ENCODE results near the gene ABTB1. TPM values are rescaled to one million over a fixed set of nuclear protein-coding genes. Genes with fewer than 3 reads are reported as not detected.

Gene ABTB1
- total RNA-seq, 2 experiments from 2014 or later, result 4.4 to 14.5 TPM

GRCh38 chr3:127685708-127686511 lies 13.2 kb downstream of the ABTB1 start:
- H3K36me3 ChIP-seq (ENCODE audit: insufficient read depth, low read length), result no peaks in the 10 kb centered on the region
- H3K4me1 ChIP-seq (ENCODE audit: insufficient read depth, low read length, poor library complexity, severe bottlenecking), result peaks cover 10% of the 10 kb centered on the region
- no peaks in the 10 kb centered on the region for H3K79me2 ChIP-seq (ENCODE audit: insufficient read depth, low read depth, low read length)
- no peak overlapping the region for H3K4me3 ChIP-seq (ENCODE audit: low read depth, low read length, poor library complexity, severe bottlenecking)
- ChIA-PET CTCF (ENCODE audit: unreplicated experiment) (no interaction called here), POLR2A (no interaction called here)
- H3K9me3 ChIP-seq (ENCODE audit: low read length), result 0 out of 2 replicates have a peak, but pooled peaks cover 10% of the 10 kb centered on the region
- no TSS peak for BruUV-seq (replicated peaks)
- H3K4me2 ChIP-seq (ENCODE audit: low read length), result no peak overlapping the region
- DNase-seq (ENCODE audit: low spot score), result no peak
- intact Hi-C loops (cut with micrococcal nuclease; ENCODE audit: unreplicated experiment), result no loop called here
- no peak for TF ChIP-seq EZH2phosphoT487 (IDR thresholded peaks at IDR 0.05; ENCODE audit: borderline replicate concordance, low read depth, low read length)
- TF ChIP-seq, protein P1, sequence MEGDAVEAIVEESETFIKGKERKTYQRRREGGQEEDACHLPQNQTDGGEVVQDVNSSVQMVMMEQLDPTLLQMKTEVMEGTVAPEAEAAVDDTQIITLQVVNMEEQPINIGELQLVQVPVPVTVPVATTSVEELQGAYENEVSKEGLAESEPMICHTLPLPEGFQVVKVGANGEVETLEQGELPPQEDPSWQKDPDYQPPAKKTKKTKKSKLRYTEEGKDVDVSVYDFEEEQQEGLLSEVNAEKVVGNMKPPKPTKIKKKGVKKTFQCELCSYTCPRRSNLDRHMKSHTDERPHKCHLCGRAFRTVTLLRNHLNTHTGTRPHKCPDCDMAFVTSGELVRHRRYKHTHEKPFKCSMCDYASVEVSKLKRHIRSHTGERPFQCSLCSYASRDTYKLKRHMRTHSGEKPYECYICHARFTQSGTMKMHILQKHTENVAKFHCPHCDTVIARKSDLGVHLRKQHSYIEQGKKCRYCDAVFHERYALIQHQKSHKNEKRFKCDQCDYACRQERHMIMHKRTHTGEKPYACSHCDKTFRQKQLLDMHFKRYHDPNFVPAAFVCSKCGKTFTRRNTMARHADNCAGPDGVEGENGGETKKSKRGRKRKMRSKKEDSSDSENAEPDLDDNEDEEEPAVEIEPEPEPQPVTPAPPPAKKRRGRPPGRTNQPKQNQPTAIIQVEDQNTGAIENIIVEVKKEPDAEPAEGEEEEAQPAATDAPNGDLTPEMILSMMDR (conservative IDR thresholded peaks at IDR 0.05; ENCODE audit: low read length), result no peak
- no peak overlapping the region for H2AFZ ChIP-seq (ENCODE audit: low read length)
- H3K27ac ChIP-seq (ENCODE audit: low read depth, low read length, poor library complexity, severe bottlenecking), result no peak overlapping the region
- no peaks in the 10 kb centered on the region for H4K20me1 ChIP-seq (ENCODE audit: insufficient read depth, low read length)
- H3K9me2 ChIP-seq (ENCODE audit: insufficient read depth, low read length), result no peaks in the 10 kb centered on the region

DNA sequence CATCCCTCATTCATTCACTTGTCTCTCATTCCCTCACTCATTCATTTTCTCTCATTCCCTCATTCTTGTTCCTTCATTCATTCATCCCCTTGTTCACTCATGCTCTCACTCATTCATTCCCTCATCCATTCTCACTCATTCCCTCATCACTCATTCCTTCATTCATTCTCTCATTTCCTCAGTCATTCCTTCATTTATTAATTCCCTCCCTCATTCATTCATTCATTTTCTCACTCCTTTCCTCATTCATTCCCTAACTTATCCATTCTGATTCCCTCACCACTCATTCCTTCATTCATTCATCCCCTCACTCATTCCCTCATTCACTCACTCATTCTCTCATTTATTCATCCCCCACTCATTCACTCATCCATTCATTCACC lies 13.8 kb downstream of the ABTB1 start:
- intact Hi-C loops (cut with micrococcal nuclease; ENCODE audit: unreplicated experiment), result no loop called here
- Histone ChIP-seq H3K36me3 (ENCODE audit: insufficient read depth, low read length) (peaks cover 1% of the 10 kb centered on the region; the same call in 1 of the 2 replicates), H3K9me3 (ENCODE audit: low read length) (0 out of 2 replicates have a peak, but pooled peaks cover 10% of the 10 kb centered on the region), H3K4me3 (ENCODE audit: low read depth, low read length, poor library complexity, severe bottlenecking) (no peak overlapping the region), H3K27ac (ENCODE audit: low read depth, low read length, poor library complexity, severe bottlenecking) (no peak overlapping the region), H3K4me2 (ENCODE audit: low read length) (no peak overlapping the region), H4K20me1 (ENCODE audit: insufficient read depth, low read length) (no peaks in the 10 kb centered on the region), H3K79me2 (ENCODE audit: insufficient read depth, low read depth, low read length) (no peaks in the 10 kb centered on the region), H3K9me2 (ENCODE audit: insufficient read depth, low read length) (no peaks in the 10 kb centered on the region), H2AFZ (ENCODE audit: low read length) (no peak overlapping the region), H3K4me1 (ENCODE audit: insufficient read depth, low read length, poor library complexity, severe bottlenecking) (peaks cover 7% of the 10 kb centered on the region)
- CTCF ChIA-PET (ENCODE audit: unreplicated experiment), result no interaction called here
- DNase-seq (ENCODE audit: low spot score), result no peak
- POLR2A ChIA-PET, result no interaction called here
- no TSS peak for BruUV-seq (replicated peaks)
- TF ChIP-seq, protein P1 (conservative IDR thresholded peaks at IDR 0.05; ENCODE audit: low read length), result no peak
- TF ChIP-seq EZH2phosphoT487 (IDR thresholded peaks at IDR 0.05; ENCODE audit: borderline replicate concordance, low read depth, low read length), result no peak

DNA sequence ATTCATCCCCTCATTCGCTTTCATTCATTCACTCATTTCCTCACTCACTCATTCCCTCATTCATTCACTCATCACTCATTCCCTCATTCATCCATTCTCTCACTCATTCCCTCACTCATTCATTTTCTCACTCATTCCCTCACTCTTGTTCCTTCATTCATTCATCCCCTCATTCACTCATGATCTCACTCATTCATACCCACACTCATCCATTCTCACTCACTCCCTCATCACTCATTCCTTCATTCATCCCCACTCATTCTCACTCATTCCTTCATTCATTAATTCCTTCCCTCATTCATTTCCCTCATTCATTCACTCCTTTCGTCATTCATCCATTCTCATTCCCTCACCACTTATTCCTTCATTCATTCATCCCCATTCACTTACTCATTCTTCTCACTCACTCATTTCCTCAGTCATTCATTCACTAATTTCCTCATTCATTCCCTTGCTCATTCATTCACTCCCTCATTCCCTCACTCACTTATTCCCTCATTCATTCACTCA lies 14.5 kb downstream of the ABTB1 start:
- Histone ChIP-seq H3K9me3 (ENCODE audit: low read length) (0 out of 2 replicates have a peak, but pooled peaks cover 10% of the 10 kb centered on the region), H4K20me1 (ENCODE audit: insufficient read depth, low read length) (no peaks in the 10 kb centered on the region), H3K79me2 (ENCODE audit: insufficient read depth, low read depth, low read length) (no peaks in the 10 kb centered on the region), H3K27ac (ENCODE audit: low read depth, low read length, poor library complexity, severe bottlenecking) (no peak overlapping the region), H3K4me2 (ENCODE audit: low read length) (no peak overlapping the region), H3K4me3 (ENCODE audit: low read depth, low read length, poor library complexity, severe bottlenecking) (no peak overlapping the region), H3K36me3 (ENCODE audit: insufficient read depth, low read length) (peaks cover 9% of the 10 kb centered on the region; the same call in 1 of the 2 replicates), H2AFZ (ENCODE audit: low read length) (no peak overlapping the region), H3K4me1 (ENCODE audit: insufficient read depth, low read length, poor library complexity, severe bottlenecking) (peaks cover 4% of the 10 kb centered on the region), H3K9me2 (ENCODE audit: insufficient read depth, low read length) (no peaks in the 10 kb centered on the region)
- BruUV-seq (replicated peaks), result no TSS peak
- TF ChIP-seq EZH2phosphoT487 (IDR thresholded peaks at IDR 0.05; ENCODE audit: borderline replicate concordance, low read depth, low read length), result no peak
- TF ChIP-seq, protein P1 (conservative IDR thresholded peaks at IDR 0.05; ENCODE audit: low read length), result no peak
- POLR2A ChIA-PET, result no interaction called here
- intact Hi-C loops (cut with micrococcal nuclease; ENCODE audit: unreplicated experiment), result no loop called here
- no peak for DNase-seq (ENCODE audit: low spot score)
- CTCF ChIA-PET (ENCODE audit: unreplicated experiment), result no interaction called here

Measured in OCI-LY7 (cell line).